GM19372 (cell line): ENCODE measurements around the gene RNLS.

ENCODE experiments used
- ATAC-seq: cut with Tn5 transposase; IDR thresholded peaks from one replicate; pipeline ENCODE4 v1.9.1; 2021; ENCODE audit warnings: mild to moderate bottlenecking, low read depth, moderate library complexity; ENCODE audit not compliant: unreplicated experiment

The RNLS gene

GRCh38 chr10:88243836-88244730 is 339.0 kb downstream of the RNLS start:
- ATAC-seq, result no peak

GRCh38 chr10:88243202-88243744 is 339.8 kb downstream of the RNLS start:
- ATAC-seq, result no peak

- no peak for ATAC-seq
These were observed 341.6 kb downstream of the RNLS start for GRCh38 chr10:88241501-88241900.

GRCh38 chr10:88239212-88239611 is 343.9 kb downstream of the RNLS start:
- no peak for ATAC-seq

GRCh38 chr10:88238615-88238914 is 344.6 kb downstream of the RNLS start:
- ATAC-seq, result no peak

- ATAC-seq, result no peak
These were observed 345.1 kb downstream of the RNLS start for GRCh38 chr10:88237896-88238614.

GRCh38 chr10:88236121-88236743 is 346.9 kb downstream of the RNLS start:
- no peak for ATAC-seq

- ATAC-seq, result no peak
These were observed 348.8 kb downstream of the RNLS start for GRCh38 chr10:88234297-88234696.

- no peak for ATAC-seq
These were observed 349.2 kb downstream of the RNLS start for GRCh38 chr10:88233870-88234269.

GRCh38 chr10:88232983-88233543 is 350.1 kb downstream of the RNLS start:
- ATAC-seq, result no peak

GRCh38 chr10:88232029-88232895 is 350.9 kb downstream of the RNLS start:
- no peak for ATAC-seq

GRCh38 chr10:88230251-88230650 is 352.9 kb downstream of the RNLS start:
- ATAC-seq, result no peak

GRCh38 chr10:88228130-88228529 is 355.0 kb downstream of the RNLS start:
- ATAC-seq, result no peak

GRCh38 chr10:88227342-88228018 is 355.6 kb downstream of the RNLS start:
- no peak for ATAC-seq

GRCh38 chr10:88226891-88227290 is 356.2 kb downstream of the RNLS start:
- ATAC-seq, result no peak

- ATAC-seq, result no peak
These were observed 357.0 kb downstream of the RNLS start for GRCh38 chr10:88226071-88226659.
